ENCODE measurements around the gene FLOT2.

- TF ChIP-seq CTCF (IDR thresholded peaks at IDR 0.05; ENCODE audit: low read depth, low read length, poor library complexity, severe bottlenecking) (no peak), EZH2phosphoT487 (IDR thresholded peaks at IDR 0.05; ENCODE audit: borderline replicate concordance, low read length) (no peak)
These were observed 13.4 kb downstream of the FLOT2 start for GRCh38 chr17:28883967-28884702.

All from DOHH2 (cell line).